SW 1271 (cell line): ENCODE results near the gene NOS1AP.
"Not testable (repeated sequence)": the region's sequence is repeated elsewhere in the genome, so short reads cannot be mapped to it uniquely, and the experiment has no call there.

Experiments
- DNase-seq, 2 experiments: peaks; one replicate each; lab custom pipeline; 2025; lab: John Stamatoyannopoulos, UW

The NOS1AP gene

DNA sequence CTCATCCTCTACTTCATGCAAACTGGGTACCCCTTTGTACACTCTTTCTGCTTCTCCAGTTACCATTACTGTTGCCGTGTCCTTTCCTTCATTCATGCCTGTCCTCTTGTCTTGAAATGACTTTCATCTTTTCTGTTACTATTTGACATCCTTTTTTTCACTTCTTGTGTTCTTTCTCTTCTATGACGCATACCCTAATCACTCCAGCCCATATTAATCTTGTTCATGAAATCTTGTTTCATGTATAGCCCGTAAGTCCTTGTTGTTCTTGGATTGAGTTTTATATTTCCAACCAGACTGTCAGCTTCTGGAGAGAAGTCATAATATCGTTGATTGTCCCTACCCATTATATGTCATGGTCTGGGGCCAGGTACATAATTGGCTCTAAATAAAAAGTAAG is 126.1 kb downstream of the NOS1AP start:
- no peak for DNase-seq

DNA sequence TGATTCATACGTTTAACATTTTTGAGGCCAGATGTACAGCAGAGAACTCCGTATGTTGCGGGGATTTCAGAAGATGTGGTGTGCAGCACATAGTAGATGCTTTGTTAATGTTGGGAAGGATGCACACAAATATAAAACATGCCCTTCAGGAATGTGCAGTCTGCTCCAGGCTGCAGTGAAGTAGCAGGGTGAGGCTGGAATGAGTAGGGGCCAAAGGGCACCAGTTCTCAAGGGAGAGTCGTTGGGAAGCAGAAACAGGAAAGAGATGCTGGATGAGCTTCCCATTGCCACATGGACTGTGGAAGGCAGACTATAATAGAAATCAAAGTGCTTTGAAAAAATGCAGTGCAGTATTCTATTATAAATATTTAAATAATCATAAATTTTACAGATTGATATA is 126.9 kb downstream of the NOS1AP start:
- DNase-seq = no peak

DNA sequence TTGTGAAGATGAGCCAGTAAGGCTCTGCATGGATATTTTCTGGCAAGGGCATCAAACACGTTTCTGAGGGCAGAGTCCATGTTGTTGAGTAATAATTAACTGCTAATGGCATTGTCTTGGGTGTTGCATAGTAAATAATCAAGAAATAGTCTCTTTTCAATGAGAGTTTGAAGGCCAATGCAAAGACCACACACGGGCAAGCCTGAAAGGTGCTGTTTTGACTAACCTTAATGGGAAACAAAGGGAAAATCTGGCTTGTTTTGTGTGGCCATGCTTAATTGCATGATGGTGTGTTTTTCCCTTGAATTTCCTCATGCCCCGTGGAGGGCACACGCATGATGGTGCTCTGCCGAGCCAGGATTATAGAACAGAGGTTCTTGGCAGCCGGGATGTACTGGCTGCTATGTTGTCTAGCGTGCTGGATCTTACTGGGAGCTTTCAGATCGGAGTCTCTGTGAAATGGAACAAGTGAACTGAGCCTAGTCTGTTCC is 127.6 kb downstream of the NOS1AP start:
- DNase-seq = no peak

DNA sequence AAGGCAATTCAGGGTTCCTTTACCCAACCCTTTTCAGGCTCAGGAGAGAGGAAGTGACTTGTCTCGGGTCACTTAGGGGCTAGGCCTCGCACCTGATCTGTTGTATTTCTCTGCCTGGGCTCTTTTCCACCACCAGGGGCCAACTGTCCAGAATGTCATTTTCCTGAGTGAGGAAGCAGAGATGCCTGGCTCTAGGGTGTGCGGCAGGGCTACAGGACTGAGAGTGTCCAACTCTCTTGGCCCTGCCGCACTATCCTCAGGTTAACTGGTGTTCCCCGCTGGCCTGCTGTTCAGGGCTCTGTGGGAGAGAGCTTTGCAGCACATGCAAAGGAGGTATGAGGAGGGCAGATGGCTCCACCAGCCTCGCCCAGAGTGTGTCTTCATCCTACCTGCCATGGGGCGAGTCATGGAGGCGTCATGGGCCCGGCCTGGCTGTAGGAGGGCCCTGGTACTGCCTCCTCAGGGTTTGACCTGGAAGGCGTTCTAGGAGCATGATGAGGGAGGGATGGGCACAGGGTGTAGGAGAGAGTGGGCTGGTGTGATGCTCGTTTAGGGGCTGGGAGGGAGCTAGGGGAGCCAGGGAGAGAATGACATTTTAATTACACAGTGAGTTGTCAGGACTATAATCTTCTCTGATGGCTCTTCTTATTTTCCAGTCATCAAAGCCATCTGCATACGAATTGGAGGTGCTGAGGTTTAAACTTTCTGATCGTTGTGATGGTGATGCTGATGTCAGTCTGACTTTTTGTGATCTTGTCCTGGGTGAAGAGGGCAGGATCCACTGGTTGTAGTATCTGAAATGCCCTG is 128.3 kb downstream of the NOS1AP start:
- DNase-seq = no peak

DNA sequence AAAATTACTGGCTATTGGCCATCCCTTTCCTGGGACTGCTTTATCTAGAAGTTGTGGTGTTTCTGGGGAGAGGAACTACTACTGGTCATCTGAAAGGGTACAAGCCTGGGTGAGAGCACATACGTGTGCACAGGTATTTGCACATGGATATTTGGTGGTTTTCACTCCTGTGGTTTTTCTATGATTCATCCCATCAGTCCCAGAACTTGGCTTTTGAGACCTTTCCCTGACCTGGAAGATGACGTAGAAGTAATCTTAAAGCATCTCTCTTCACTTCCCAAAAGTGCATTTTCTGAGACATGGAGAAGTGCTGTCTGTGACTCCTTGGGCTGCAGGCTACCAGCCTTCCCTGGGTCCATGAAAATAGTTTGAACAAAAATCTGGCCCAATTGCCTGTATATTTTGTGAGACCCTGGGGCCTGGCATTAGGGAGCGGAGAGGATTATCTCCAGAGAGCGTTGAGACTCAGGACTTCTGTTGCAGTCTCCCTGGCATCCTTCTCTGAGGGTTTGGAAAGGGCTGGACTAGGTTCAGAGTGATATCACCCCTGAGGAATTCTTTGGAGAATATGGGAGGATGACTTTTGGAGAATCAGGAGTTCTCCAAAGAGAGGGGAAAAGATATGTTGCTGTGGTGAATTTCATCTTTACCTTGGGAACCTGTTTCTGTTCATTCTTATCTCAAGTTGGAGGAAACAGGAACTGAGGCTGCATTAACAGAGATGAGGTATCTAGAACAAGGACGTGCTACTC is 130.8 kb downstream of the NOS1AP start:
- DNase-seq = no peak

DNA sequence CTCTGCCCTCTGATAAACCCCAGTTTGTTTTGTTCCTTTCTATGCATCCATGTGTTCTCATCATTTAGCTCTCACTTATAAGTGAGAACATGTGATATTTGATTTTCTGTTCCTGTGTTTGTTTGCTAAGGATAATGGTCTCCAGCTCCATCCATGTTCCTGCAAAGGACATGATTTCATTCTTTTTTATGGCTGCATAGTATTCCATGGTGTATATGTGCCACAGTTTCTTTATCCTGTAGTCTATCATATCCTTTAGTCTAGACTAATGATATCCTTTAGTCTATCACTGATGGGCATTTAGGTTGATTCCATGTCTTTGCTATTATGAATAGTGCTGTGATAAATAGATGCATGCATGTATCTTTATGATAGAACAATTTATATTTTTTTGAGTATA is 131.6 kb downstream of the NOS1AP start:
- not testable (repeated sequence) for DNase-seq

DNA sequence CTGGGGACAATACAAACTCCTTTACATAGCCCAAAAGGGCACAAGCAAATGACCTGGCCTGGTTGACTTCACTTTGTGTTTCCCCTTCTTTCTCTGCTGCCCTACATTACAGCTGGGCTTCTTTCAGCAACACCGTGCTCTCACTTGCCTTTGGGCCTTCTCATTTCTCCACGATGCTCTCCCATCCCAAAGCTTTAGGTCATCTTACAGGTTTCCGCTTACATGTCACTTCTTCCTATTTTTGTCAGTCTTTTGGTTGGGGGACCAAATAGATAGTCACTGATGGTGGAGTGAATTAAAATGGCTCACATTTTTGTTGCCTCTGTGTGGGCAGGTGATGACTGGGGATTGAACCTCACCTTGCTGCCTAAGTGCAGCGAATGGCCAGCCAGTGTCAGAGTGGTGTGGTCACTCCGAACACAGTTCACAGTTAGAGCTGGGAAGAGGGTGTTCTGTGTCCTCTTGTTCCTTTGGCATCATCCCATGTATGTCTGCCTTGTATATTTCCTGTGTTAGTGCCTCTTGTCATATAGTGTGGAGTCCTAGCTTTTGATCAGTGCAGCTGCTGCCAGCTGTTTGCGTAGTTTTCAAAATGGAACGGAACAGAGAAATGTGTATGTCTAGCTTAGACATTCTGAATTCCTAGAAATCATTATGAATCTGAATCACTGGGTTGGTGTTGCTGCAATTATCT is 134.8 kb downstream of the NOS1AP start:
- no peak for DNase-seq

DNA sequence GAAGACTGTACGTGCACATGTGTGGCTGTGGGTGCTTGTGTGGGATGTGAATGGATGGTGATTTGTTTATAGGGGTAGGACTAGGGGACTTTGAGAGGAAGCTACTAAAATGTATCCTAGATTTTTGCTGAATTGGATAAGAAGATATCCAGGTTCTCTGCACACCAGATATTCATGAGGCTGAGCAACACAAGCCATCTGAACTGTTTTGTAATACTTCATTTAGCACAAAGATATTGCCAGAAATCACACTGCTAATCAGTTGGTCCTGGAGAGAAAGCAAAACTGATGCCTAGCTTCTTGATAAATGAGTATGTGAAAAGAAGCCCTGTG is 135.3 kb downstream of the NOS1AP start:
- no peak for DNase-seq

DNA sequence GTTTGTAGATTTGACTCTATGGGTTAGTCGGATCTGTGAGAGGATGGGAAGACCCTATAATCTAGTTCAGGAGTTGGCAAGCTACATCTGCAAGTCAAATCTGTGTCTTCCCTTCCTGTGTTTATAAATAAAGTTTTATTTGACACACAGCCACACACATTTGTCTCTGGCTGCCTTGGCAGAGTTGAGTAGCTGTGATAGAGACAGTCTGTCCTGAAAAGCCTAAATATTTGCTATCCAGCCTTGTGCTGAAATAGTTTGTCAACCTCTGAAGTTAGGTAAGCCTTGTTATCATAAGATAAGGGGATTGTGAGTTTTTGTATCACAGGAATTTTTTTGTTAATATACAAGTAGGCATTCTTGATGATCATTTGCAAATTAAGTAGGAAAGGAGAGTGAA is 136.8 kb downstream of the NOS1AP start:
- no peak for DNase-seq

DNA sequence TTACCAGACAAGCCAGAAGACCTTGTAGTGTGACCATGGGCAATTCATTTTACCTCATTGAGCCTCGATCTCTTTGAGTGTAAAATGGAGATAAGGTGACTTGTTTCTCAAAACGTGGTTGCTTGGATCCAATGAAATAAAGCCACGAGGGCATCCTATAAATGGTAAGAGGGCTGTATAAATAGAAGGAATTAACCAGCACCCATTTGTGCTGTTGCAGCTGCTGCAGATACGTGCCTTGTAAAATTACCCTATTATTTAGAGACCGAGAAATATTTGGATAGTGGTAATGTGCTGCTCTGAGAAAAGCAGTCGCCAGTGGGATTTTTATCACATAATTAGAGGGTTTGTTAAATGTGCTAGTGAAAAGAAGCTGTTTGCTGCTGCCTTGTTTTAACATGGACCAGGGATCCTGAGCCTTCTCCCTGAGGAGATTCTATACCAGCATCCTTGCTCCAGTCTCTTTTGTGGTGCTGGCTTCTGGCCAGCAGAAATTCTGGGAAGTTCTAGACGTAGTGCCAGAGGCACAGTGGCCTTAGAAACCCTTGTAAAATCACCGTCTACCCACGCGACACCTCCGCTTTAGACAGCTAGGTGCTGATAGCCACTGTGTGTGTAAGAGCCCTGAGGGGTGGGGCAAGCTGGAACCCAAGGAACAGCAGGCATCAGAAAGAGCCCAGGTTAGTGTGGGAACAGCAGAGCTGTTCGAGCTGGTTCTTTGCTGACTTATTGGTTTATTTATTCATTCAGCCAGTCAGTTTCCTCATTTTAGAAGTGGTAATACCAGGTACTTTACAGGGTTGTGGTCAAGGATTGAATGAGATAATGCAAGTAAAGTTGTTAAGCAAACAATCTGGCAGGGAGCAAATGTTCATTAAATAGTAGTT is 137.5 kb downstream of the NOS1AP start:
- no peak for DNase-seq

DNA sequence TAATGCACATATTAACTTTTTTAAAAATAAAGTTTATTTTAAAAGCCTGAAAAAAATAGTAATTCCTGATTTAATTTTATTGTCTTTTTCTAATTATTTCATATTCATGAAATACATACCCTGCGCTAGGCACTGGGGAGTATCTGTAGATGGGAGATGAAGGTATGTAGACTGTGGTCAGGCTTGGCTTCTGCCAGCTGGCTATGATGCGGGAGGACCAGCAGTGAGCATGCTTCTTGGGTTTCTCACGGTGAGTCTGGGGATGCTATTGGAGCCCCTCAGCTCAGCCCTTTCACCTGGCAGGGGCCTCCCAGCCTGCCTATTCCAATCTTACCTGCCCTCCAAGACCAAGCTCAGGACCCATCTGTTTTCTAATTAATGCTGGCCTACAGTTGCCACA is 138.4 kb downstream of the NOS1AP start:
- no peak for DNase-seq

DNA sequence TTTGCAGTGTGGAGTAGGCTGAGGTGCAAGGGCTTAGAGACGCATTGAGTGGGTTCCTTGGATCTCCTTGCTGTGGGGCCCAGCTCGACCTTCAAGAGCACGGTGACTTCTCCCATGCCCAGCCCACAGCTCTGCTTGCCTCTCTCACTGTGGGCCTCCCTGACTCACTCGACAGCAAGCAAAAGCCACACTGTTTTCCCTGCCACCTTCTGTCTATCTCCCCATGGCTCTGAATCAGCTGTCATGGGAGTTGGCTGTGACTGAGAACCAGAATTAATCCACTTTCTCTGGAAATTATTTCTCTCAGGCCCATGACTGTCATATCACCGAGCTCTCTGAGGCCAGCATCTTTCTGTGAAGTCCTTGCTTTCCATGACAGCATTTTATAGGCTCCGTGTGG is 140.7 kb downstream of the NOS1AP start:
- no peak for DNase-seq

DNA sequence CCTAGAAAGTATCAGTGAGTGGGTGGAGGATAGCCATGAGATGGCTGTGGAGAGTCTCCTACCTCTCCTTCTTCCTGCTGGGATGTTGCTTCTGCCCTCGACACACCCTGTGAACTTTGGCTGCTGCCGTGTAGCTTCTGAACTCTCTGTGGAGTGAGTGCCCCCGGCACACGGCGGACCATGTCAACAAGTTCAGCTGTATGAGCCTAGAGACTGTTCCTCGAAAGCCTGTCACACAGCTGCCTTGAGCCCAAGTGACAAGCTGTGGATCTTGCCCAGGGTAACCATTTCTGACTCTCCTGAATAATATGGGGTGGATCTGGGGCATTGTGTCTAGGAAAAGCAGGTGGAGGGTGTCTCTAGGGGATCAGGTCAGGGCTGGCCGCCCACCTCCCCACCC is 143.2 kb downstream of the NOS1AP start:
- no peak for DNase-seq

DNA sequence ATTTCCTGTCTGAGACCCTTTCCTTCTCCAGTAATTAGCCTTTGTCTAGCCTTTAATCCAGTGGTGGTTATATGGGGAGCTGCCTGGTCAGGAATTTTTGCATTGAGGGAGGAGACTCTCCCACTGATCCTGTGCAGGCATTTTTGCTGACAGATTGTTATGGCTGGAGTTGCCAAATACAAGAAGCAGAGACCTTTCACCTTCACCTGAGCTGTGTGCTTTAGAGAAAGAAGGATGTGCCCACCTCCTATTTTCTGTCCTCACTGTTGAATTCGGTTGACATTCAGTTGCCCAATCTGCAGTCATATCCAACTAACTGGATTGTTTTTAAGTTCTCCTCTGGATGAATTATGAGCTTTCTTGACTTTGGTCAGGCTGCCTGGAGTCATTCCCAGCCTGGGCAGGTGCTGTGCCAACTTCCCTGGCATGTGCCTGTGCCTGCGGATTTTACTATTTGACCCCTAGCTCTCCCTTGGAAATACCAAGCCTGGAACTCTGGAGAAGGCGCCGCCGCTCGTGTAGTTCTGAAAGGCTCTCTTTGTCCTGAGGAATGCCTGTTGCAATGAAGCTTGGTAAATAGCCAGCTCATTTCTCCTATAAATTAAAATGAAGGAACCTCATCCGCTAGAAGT is 143.9 kb downstream of the NOS1AP start:
- DNase-seq = no peak

DNA sequence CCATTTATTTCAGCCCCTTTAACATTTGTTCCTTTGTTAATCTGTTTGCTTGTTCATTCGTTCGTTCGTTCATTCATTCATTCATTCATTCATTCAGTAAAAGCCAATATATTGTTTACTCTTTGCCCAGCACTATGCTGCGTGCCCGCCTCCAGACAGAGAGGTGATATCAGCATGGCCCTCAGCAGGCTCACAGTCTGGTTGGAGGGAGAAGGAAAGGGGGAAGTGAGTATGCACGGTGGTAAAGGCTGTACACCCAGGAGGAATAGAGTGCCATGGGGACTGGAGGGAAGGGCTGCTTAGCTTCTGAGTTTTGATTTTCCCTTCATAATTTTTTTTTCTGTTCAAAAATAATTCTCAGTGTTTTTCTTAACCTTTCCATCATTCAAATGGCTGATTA is 144.7 kb downstream of the NOS1AP start:
- no peak for DNase-seq

DNA sequence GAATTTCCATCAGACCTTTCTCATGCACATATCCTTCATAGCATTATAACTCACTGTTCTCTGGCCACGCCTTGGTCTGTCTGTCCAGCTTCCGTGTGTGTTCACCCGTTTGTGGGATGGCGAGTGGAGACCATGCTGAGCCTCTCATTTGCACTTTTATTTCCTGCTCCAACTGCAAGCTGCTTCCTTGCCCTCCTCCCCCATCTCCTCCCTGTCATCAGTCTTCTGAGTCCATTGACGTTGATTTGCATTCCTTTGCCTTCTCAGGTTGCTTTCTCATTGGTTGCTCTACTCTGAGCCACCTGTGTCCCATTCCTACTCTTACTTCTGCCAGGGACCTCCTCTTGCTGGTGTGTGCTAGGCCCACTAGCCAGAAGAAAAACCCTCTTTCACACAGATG is 146.4 kb downstream of the NOS1AP start:
- DNase-seq = no peak

DNA sequence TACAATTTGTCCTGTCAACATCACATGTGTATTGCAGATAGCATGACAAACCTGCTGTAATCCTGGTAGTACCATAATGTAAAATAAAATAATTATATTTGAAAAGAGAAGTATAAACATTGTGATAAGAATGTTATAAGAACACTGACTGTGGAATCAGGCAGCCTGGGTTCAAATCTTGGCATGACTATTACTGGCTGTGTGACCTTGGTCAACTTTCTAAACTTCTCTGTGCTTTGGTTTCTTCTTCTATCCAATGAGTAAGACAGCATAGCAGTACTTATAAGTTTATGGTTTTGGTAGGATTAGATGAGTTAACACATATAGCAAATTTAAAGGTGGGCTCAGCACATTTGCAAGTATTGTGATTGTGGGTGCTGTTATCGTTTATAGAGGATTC is 147.1 kb downstream of the NOS1AP start:
- no peak for DNase-seq

DNA sequence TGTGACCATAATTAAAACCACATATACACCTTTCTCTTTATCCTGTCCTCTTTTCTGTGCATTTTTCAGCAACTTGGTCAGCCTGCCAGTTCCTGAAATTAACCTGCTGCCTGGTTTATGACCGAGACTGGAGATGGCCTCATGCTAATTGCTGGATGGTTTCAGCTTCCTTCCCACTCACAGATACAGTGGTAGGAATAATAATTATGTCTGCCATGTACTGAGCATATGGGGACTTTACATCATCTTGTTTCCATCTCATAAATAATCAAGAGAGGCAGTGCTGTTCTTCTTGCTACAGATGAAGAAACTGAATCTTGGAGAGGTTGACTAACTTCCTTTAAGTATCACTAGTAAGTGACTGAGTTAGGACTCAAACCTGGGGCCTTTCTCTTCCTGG is 148.2 kb downstream of the NOS1AP start:
- DNase-seq = no peak

DNA sequence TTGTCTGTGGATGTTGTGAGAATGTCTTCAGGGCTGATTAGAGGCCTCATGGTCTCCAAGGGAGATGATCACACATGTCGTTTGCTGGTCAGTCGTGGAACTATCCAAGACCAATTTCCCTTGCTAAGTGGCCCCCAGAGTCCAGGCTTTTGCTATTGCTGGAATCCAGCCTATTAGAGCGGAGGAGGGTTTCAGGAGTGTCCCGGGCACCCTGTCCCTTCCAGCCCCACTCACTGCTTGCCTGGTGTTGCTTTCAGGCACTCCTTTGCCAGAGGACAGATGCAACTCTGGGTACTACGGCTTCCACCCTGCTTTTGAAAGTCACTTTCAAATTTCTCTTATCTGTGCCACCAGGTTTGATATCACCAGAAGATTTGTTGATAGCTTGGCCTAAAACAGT is 149.1 kb downstream of the NOS1AP start:
- no peak for DNase-seq

DNA sequence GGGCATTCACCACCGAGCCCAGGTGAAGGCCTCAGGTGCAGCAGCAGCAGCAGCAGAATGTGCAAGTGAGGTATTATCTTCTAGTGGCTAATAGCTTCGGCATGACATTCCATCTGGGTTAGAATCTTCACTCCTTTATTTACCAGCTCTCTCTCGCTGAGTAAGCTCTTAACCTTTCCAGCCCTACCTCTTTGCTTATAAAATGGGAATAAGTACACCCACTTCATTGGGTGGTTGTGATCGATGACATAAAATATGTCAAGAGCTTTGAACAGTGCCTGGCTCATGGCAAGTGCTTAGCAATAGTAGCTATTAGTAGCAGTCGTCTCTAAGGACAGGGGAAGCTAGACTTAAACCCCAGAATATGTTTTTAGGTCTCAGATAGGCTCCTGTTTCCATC is 149.5 kb downstream of the NOS1AP start:
- no peak for DNase-seq

DNA sequence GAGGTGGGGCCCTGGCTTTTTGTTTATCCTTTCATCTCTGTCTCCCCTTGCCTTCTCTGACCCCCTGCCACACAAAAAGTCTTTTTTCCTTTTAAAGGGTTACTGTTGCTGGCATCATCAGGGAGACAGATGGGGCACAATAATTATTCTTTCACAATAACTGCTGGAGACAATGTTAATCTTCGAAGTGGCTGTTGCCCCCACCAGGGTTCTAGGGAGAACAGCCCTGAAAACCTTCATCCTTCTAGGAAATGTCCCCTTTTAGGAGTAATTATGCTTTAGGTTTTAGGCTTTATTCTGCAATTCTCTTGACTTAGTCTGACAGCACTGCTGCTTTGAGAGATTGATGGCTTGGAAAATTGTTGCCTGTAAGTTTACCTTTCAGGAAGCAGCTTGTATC is 150.0 kb downstream of the NOS1AP start:
- DNase-seq = no peak
